ENCODE measurements around the gene IRGQ.

- TF ChIP-seq CTCF (IDR thresholded peaks at IDR 0.05) (no peak), ZFX (IDR thresholded peaks at IDR 0.05; ENCODE audit: borderline replicate concordance) (no peak)
These were observed 20.6 kb downstream of the IRGQ start, which contains the start of the genes PINLYP and XRCC1 for GRCh38 chr19:43575156-43575950.
